ENCODE measurements around the gene TFF1.

Gene TFF1

GRCh38 chr21:42356046-42356445 is 10.3 kb downstream of the TFF1 start:
- Histone ChIP-seq H3K36me3 (ENCODE audit: insufficient read depth, low read length) (no peaks in the 10 kb centered on the region), H3K9me2 (ENCODE audit: low read depth, low read length) (no peaks in the 10 kb centered on the region), H3K4me3 (ENCODE audit: low read depth, low read length, poor library complexity, severe bottlenecking) (no peak overlapping the region), H3F3A (ENCODE audit: insufficient read depth, low read length) (no peaks in the 10 kb centered on the region), H3K27ac (ENCODE audit: low read depth, low read length, poor library complexity, severe bottlenecking) (no peak overlapping the region), H4K20me1 (ENCODE audit: insufficient read depth, low read length) (no peaks in the 10 kb centered on the region), H3K27me3 (ENCODE audit: insufficient read depth, low read length) (peaks cover 28% of the 10 kb centered on the region; the same call in 1 of the 2 replicates), H3K4me1 (ENCODE audit: insufficient read depth, low read length, severe bottlenecking) (no peaks in the 10 kb centered on the region), H3K9ac (ENCODE audit: low read length) (no peak overlapping the region), H3K4me2 (ENCODE audit: low read length) (no peak overlapping the region), H3K79me2 (ENCODE audit: insufficient read depth, low read length) (no peaks in the 10 kb centered on the region), H3K9me3 (ENCODE audit: low read length) (peaks cover 5% of the 10 kb centered on the region; the same call in 1 of the 2 replicates), H2AFZ (ENCODE audit: low read length) (no peak overlapping the region)
- no peak for TF ChIP-seq EZH2 (IDR thresholded peaks at IDR 0.05; ENCODE audit: borderline replicate concordance, low read length)
- TF ChIP-seq CTCF (IDR thresholded peaks at IDR 0.05; ENCODE audit: low read length): no peak

DNA sequence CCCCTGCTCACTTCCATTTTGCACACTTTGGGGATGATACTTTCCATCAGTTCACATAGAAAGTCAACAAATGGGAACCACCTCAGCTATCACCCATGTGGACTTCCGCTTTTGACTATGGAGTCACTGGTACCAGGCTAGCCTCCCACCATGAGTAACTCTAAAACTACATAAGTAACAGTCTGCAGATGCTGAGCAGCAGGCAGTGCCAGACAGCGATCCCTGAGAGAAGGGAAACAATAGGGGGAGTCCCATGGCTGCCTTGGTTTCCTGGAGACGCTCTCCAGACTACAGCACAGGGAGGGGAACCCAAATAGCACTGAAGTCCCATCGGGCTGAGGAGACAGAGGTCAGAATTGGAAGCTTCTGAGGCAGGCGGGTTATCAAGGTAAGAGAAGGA is 12.7 kb downstream of the TFF1 start:
- no peak overlapping the region for H3K9ac ChIP-seq (ENCODE audit: low read length)
- H3K79me2 ChIP-seq (ENCODE audit: insufficient read depth, low read length): no peaks in the 10 kb centered on the region
- no peaks in the 10 kb centered on the region for H3K9me2 ChIP-seq (ENCODE audit: low read depth, low read length)
- no peak overlapping the region for H3K4me2 ChIP-seq (ENCODE audit: low read length)
- H3K4me3 ChIP-seq (ENCODE audit: low read depth, low read length, poor library complexity, severe bottlenecking): no peak overlapping the region
- H3K27me3 ChIP-seq (ENCODE audit: insufficient read depth, low read length): peaks cover 25% of the 10 kb centered on the region; the same call in 1 of the 2 replicates
- no peaks in the 10 kb centered on the region for H3F3A ChIP-seq (ENCODE audit: insufficient read depth, low read length)
- no peaks in the 10 kb centered on the region for H3K36me3 ChIP-seq (ENCODE audit: insufficient read depth, low read length)
- no peak overlapping the region for H2AFZ ChIP-seq (ENCODE audit: low read length)
- no peaks in the 10 kb centered on the region for H3K4me1 ChIP-seq (ENCODE audit: insufficient read depth, low read length, severe bottlenecking)
- no peaks in the 10 kb centered on the region for H4K20me1 ChIP-seq (ENCODE audit: insufficient read depth, low read length)
- no peak overlapping the region for H3K27ac ChIP-seq (ENCODE audit: low read depth, low read length, poor library complexity, severe bottlenecking)
- H3K9me3 ChIP-seq (ENCODE audit: low read length): peaks cover 5% of the 10 kb centered on the region; the same call in 1 of the 2 replicates
- no peak for TF ChIP-seq CTCF (IDR thresholded peaks at IDR 0.05; ENCODE audit: low read length)
- no peak for TF ChIP-seq EZH2 (IDR thresholded peaks at IDR 0.05; ENCODE audit: borderline replicate concordance, low read length)

DNA sequence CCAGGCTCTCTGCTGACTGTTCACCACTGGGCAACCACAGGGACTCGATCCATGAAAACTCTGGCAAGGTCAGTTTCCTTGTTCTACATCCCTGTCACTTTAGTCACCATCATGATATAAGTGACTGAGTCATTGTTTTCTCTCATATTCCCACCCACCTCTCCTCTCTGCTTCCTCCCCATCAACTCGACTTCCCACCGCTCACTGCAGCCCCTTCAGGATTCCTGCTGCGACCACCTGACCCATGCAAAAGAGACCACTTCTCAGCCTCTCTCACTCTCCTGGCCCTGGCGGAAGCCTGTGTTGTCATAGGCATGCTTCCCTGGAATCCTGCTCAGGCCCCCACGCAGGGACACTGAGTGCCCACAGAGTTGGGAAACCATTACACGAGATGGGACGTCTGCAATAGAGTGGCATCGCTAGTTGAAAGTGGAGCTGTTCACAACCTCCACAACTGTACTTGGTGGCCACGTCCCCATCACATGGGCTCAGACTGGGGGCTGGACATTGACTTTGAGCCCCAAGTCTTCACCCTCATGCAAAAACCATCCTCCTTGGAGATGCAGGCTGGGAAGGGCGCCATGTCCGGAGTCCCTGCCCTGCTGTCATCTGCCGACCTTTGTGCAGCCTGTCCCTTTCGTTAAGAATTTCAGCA is 13.8 kb downstream of the TFF1 start:
- H2AFZ ChIP-seq (ENCODE audit: low read length): no peak overlapping the region
- H3F3A ChIP-seq (ENCODE audit: insufficient read depth, low read length): no peaks in the 10 kb centered on the region
- H3K79me2 ChIP-seq (ENCODE audit: insufficient read depth, low read length): no peaks in the 10 kb centered on the region
- no peaks in the 10 kb centered on the region for H3K9me2 ChIP-seq (ENCODE audit: low read depth, low read length)
- no peak for TF ChIP-seq EZH2 (IDR thresholded peaks at IDR 0.05; ENCODE audit: borderline replicate concordance, low read length)
- TF ChIP-seq CTCF (IDR thresholded peaks at IDR 0.05; ENCODE audit: low read length): no peak
- no peaks in the 10 kb centered on the region for H4K20me1 ChIP-seq (ENCODE audit: insufficient read depth, low read length)
- no peak overlapping the region for H3K4me3 ChIP-seq (ENCODE audit: low read depth, low read length, poor library complexity, severe bottlenecking)
- no peak overlapping the region for H3K27ac ChIP-seq (ENCODE audit: low read depth, low read length, poor library complexity, severe bottlenecking)
- peaks cover 22% of the 10 kb centered on the region; the same call in 1 of the 2 replicates for H3K27me3 ChIP-seq (ENCODE audit: insufficient read depth, low read length)
- H3K9me3 ChIP-seq (ENCODE audit: low read length): peaks cover 5% of the 10 kb centered on the region; the same call in 1 of the 2 replicates
- H3K9ac ChIP-seq (ENCODE audit: low read length): no peak overlapping the region
- no peaks in the 10 kb centered on the region for H3K36me3 ChIP-seq (ENCODE audit: insufficient read depth, low read length)
- no peaks in the 10 kb centered on the region for H3K4me1 ChIP-seq (ENCODE audit: insufficient read depth, low read length, severe bottlenecking)
- H3K4me2 ChIP-seq (ENCODE audit: low read length): no peak overlapping the region

All from OCI-LY1 (cell line).